Adrenal gland (tissue), 12 donors: ENCODE data around the gene PPM1D. TPM values are rescaled to one million over a fixed set of nuclear protein-coding genes. Genes with fewer than 3 reads are reported as not detected.

Experiments
- DNase-seq, 7 donors: peaks; one replicate each; pipeline ENCODE4 v3.0.0-alpha.2; 2019 to 2020
- H3K27ac ChIP-seq, 5 donors: fragments of 200-600 bp; sonication (generic) in 4 of 5; 1 replicate in 3 of 5; 2 replicates in 2 of 5; pipeline versions ENCODE4 v1.5.1 to v1.8.0; 2016 to 2020; ENCODE audit warnings: mild to moderate bottlenecking in 1 of 5
- H3K27me3 ChIP-seq: fragments of 200-600 bp; 2 replicates; pipeline ENCODE4 v1.8.0; 2021
- H3K36me3 ChIP-seq, 2 donors: fragments of 200-600 bp; replicated peaks in 1 of 2; 1 replicate in 1 of 2; 2 replicates in 1 of 2; pipeline versions ENCODE4 v1.5.1 to v1.8.0; 2018 to 2022
- H3K4me1 ChIP-seq, 2 donors: fragments of 200-600 bp; replicated peaks in 1 of 2; 1 replicate in 1 of 2; 2 replicates in 1 of 2; pipeline versions ENCODE4 v1.5.1 to v1.8.0; 2018 to 2021
- H3K4me3 ChIP-seq, 4 donors: fragments of 200-600 bp; sonication (generic) in 3 of 4; one replicate each; pipeline ENCODE4 v1.5.1; 2016 to 2018
- H3K9me3 ChIP-seq, 3 donors: fragments of 200-600 bp; sonication (generic) in 1 of 3; replicated peaks in 1 of 3; 1 replicate in 2 of 3; 2 replicates in 1 of 3; pipeline versions ENCODE4 v1.5.1 to v1.8.0; 2016 to 2021
- POLR2A ChIP-seq, 2 donors: fragments of 450-650 bp; IDR thresholded peaks; one replicate each; pipeline ENCODE4 v1.6.1; 2017; ENCODE audit warnings: antibody characterized with exemption in 2 of 2, mild to moderate bottlenecking in 2 of 2, moderate library complexity in 1 of 2
- WGBS, 4 donors: extraction: QIAGEN DNeasy Blood & Tissue Kit in 2 of 4; methylation state at CpG; one replicate each; pipeline versions ENCODE4 v1.1.5 to v1.1.7; 2013 to 2017; 5-methylcytosine and 5-hydroxymethylcytosine counted together
- intact Hi-C, 2 donors: fragments of 100-400 bp; cut with DNase I; formaldehyde crosslinking; loops; one replicate each; pipeline versions ENCODE4 v1.14.1 to v1.15.0; 2022 to 2023
- polyA plus RNA-seq, 3 donors: library from polyadenylated mRNA; stranded (reverse); fragments of 200-250 nt in 2 of 3; fragments of 350-450 nt in 1 of 3; fragmentation: Illumina TruSeq in 1 of 3; extraction: RNeasy Lipid Tissue Mini Kit (QIAGEN cat#74804) in 1 of 3; gene quantifications; one replicate each; pipeline ENCODE4 v1.2.3, GENCODE V29; 2013 to 2014
- total RNA-seq, 9 donors: library from RNA; depleted of rRNA in 4 of 9; stranded (reverse); fragments of >200 nt in 4 of 9; fragments of 120-200 nt in 1 of 9; fragmentation: NEBNext Ultra II Directional in 1 of 9; extraction: Animal tissue kit (Norgen Biotek cat#: 25700) in 1 of 9; gene quantifications; one replicate each; pipeline versions ENCODE4 v1.1.0 to v1.2.4, GENCODE V29; 2013 to 2023
- TF ChIP-seq, protein P1 (sequence below), 6 experiments: fragments of 450-650 bp in 4 of 6; fragments of 200-600 bp in 2 of 6; sonication (generic) in 1 of 6; IDR thresholded peaks; 1 replicate in 5 of 6; 2 replicates in 1 of 6; pipeline versions ENCODE4 v1.5.1 to v1.8.0; 2016 to 2021; ENCODE audit warnings: antibody characterized with exemption in 6 of 6, mild to moderate bottlenecking in 2 of 6, moderate library complexity in 1 of 6
- donor health status: healthy with polysubstance abuse.
- donor health status: Bipolar disorder and iron deficiency.
- donor health status: DM: yes; HTN: yes; CAD: no.
- donor health status: DM: no; HTN: no; CAD: no.
- donor health status: DM: no; HTN: no; CAD: no.
- donor health status: DM: yes; HTN: yes; CAD: no.

The PPM1D gene
- total and polyA plus RNA-seq, 12 donors: 3.4 to 16.3 (median 8.8) TPM

DNA sequence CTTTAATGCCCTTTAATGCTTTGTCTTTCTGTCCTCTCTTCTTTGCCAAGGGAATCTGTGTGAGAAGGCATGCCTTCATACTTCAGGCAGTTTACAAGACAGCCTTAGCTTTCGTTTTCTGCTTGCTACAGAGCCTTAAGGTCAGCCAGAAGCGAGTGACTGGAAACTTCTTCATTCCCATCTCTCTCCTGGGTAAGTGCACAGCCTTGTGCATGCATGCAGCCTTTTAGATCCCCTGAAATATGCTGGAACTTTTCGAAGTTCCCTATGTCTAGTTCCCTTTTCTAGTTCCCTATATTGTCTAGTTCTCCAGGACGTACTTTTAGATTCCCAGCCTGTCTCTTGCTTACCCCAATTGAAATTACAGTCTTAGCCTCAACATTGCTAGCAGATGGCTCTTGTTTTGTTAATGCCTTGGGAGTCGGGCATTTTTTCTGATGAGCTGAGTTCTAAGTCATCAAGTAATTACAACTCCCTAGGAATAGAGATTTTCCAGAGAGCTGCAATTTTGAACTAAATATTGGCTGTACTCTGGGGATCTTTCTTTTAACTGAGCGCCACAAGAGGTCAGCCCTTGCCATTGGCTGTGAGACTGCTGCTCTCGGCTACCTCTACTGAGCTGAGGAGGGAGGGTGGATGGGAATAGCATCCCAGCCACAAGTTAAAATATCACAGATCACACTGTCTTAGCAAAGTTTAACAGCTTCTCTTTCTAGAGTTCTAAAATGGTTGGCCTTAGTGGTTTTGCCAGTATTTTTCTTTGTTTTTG, 22.7 kb upstream of the PPM1D start:
- TF ChIP-seq, protein P1, sequence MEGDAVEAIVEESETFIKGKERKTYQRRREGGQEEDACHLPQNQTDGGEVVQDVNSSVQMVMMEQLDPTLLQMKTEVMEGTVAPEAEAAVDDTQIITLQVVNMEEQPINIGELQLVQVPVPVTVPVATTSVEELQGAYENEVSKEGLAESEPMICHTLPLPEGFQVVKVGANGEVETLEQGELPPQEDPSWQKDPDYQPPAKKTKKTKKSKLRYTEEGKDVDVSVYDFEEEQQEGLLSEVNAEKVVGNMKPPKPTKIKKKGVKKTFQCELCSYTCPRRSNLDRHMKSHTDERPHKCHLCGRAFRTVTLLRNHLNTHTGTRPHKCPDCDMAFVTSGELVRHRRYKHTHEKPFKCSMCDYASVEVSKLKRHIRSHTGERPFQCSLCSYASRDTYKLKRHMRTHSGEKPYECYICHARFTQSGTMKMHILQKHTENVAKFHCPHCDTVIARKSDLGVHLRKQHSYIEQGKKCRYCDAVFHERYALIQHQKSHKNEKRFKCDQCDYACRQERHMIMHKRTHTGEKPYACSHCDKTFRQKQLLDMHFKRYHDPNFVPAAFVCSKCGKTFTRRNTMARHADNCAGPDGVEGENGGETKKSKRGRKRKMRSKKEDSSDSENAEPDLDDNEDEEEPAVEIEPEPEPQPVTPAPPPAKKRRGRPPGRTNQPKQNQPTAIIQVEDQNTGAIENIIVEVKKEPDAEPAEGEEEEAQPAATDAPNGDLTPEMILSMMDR (IDR thresholded peaks at IDR 0.05): peak in 2 of 6 experiments; percentile 19 to 29
- TF ChIP-seq POLR2A (IDR thresholded peaks at IDR 0.05): no peak
- Histone ChIP-seq H3K27me3 (no peaks in the 10 kb centered on the region), H3K27ac (peak overlapping the region; percentile 14 to 82 (median 54)), H3K9me3 (no peaks in the 10 kb centered on the region), H3K4me3 (peak overlapping the region in 2 of 4 donors; percentile 0 to 20), H3K36me3 (no peaks in the 10 kb centered on the region), H3K4me1 (peaks cover 8 to 32% of the 10 kb centered on the region in 2 donors)
- 6 to 14% (median 12%) methylated on average over 7 of the region's 7 CpGs for WGBS, 4 donors
- peak; percentile 29 to 65 (median 56) for DNase-seq
- intact Hi-C loops: loop anchor here in 1 of 2 donors (10.0 kb wide), 1 partner anchor 57 kb away; no protein-coding TSS in a partner anchor

DNA sequence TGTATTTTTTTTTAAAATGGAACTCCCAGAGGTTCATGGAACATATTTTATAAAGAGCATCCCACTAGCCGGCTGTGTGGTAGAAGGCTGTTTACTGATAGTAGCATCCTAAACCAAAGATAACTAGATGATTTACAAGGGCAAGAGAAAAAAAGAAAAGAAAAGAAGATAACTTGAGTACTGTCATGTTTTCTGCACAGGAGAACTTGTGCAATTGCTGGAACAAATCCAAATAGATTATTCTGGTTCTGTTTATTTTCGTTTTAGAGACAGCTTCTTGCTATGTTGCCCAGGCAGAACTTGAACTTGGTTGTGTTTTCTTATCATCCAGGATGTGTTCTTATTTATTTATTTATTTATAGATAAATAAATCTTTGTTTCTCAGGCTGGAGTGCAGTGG, 20.9 kb upstream of the PPM1D start:
- no peak for TF ChIP-seq POLR2A (IDR thresholded peaks at IDR 0.05)
- TF ChIP-seq, protein P1 (IDR thresholded peaks at IDR 0.05): no peak
- no peaks in the 10 kb centered on the region for H3K9me3 ChIP-seq
- peak in 2 of 7 donors; percentile 25 to 50 for DNase-seq
- H3K27me3 ChIP-seq: no peaks in the 10 kb centered on the region
- intact Hi-C loops: loop anchor here in 1 of 2 donors (10.0 kb wide), 1 partner anchor 56 kb away; no protein-coding TSS in a partner anchor
- 3 to 15% (median 11%) methylated on average over 2 of the region's 2 CpGs for WGBS, 4 donors
- H3K36me3 ChIP-seq: no peaks in the 10 kb centered on the region
- H3K4me3 ChIP-seq: no peak overlapping the region
- H3K4me1 ChIP-seq: peaks cover 8 to 32% of the 10 kb centered on the region in 2 donors
- H3K27ac ChIP-seq: peak overlapping the region in 3 of 5 donors; percentile 51 to 80 (median 64)

DNA sequence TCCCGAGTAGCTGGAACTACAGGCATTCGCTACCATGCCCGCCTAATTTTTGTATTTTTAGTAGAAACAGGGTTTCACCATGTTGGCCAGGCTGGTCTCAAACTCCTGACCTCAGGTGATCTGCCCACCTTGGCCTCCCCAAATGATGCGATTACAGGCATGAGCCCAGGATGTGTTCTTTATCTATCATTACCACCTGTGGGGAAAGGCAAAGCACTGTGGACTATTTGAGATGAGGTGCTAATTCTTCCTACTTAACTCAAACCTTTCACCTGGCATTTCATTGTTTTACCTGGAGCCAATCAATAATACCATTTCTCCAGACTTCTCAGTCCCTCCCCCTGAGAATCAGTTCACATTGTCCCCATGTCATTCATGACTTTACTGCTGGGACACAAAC, 20.4 kb upstream of the PPM1D start:
- no peak for TF ChIP-seq POLR2A (IDR thresholded peaks at IDR 0.05)
- TF ChIP-seq, protein P1 (IDR thresholded peaks at IDR 0.05): no peak
- Histone ChIP-seq H3K9me3 (no peaks in the 10 kb centered on the region), H3K4me3 (no peak overlapping the region), H3K27ac (peak overlapping the region in 3 of 5 donors; percentile 51 to 80 (median 64)), H3K4me1 (peaks cover 8 to 32% of the 10 kb centered on the region in 2 donors), H3K27me3 (no peaks in the 10 kb centered on the region), H3K36me3 (no peaks in the 10 kb centered on the region)
- WGBS, 4 donors: 61 to 74% (median 64%) methylated on average over 4 of the region's 4 CpGs
- intact Hi-C loops: loop anchor here in 1 of 2 donors (10.0 kb wide), 1 partner anchor 55 kb away; no protein-coding TSS in a partner anchor
- DNase-seq: no peak

DNA sequence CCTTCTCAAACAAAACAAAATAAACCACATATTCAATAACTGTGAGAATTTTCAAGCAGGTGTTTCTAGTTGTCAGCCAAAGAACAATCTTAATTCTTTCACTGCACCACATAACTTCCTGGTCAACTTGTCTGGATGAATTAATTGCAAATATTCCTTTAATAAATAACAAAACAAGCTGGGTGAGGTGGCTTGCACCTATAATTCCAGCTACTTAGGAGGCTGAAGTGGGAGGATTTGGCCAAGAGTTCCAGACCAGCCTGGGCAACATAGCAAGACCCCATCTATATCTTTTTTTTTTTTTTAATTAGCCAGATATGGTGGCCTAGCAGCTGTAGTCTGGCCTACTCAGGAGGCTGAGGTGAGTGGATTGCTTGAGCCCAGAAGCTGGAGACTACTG, 17.0 kb upstream of the PPM1D start:
- Histone ChIP-seq H3K9me3 (no peaks in the 10 kb centered on the region), H3K27ac (no peak overlapping the region), H3K27me3 (no peaks in the 10 kb centered on the region), H3K4me1 (peaks cover 8 to 18% of the 10 kb centered on the region in 2 donors), H3K36me3 (no peaks in the 10 kb centered on the region), H3K4me3 (no peak overlapping the region)
- intact Hi-C loops: no loop called here
- no peak for DNase-seq
- TF ChIP-seq POLR2A (IDR thresholded peaks at IDR 0.05): no peak
- TF ChIP-seq, protein P1 (IDR thresholded peaks at IDR 0.05): no peak
